KOPT-K1 (cell line): Measurements from ENCODE around the gene NADK2.

Experiments used
- H3K27ac ChIP-seq: fragments of 200-600 bp; sonication (generic); 2 replicates; pipeline ENCODE4 v1.5.1; 2016; ENCODE audit warnings: antibody characterized with exemption, mild to moderate bottlenecking, low read depth, low read length; ENCODE audit not compliant: poor library complexity, severe bottlenecking
- H3K36me3 ChIP-seq: fragments of 200-600 bp; sonication (generic); 2 replicates; pipeline ENCODE4 v1.5.1; 2017; ENCODE audit warnings: antibody characterized with exemption, mild to moderate bottlenecking, low read length, moderate library complexity; ENCODE audit not compliant: insufficient read depth
- H3K9me3 ChIP-seq: fragments of 200-600 bp; sonication (generic); 2 replicates; pipeline ENCODE4 v1.5.1; 2017; ENCODE audit warnings: antibody characterized with exemption, low read length, mild to moderate bottlenecking; ENCODE audit not compliant: insufficient read depth, poor library complexity, severe bottlenecking

Gene NADK2

DNA sequence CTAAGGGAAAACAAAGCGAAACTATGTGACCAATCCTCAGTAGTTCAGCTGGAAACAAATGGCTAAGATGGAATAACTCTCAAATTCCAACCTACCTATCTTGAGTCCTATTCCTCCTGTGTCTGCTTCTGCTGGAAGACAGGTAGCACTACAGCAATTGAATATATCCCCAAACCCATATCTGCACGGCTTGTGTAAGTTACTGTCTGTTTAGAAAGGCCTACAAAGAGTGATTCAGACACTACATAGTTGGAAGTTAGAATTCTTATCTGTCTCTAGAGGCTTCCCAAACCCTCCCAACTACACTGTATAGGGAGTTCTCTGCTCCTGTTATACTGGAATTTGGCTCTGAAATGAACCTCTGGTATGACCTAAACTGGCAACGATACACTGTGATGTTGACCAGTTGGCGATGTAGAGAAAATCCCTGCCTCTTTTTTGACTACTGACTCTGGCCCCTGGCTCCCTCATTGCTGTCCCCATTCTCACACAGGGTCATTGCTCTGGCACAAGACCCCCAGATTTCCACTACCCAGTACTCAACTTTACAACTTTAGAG, 22.6 kb upstream of the NADK2 start:
- Histone ChIP-seq H3K27ac (no peak overlapping the region), H3K9me3 (no peaks in the 10 kb centered on the region), H3K36me3 (no peaks in the 10 kb centered on the region)

DNA sequence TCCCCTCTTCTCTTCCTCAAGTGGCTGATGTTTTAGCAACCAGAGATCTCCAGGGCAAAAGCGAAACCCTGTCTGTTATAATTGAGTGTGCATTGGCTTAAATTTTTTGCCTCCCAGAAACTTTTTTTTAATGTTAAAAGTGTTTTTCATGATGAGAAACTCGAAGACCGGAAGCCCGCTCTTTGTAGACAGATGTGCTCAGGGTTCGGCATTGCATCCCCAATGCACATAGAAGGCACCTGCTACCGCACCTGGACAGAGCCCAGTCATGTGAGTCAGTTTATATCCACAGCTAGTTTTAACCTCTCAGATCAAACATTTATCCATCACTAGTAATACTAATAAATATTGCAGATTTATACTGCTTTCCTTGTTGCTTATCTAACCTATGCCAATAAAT, 19.5 kb upstream of the NADK2 start:
- no peaks in the 10 kb centered on the region for H3K9me3 ChIP-seq
- no peak overlapping the region for H3K27ac ChIP-seq
- no peaks in the 10 kb centered on the region for H3K36me3 ChIP-seq

DNA sequence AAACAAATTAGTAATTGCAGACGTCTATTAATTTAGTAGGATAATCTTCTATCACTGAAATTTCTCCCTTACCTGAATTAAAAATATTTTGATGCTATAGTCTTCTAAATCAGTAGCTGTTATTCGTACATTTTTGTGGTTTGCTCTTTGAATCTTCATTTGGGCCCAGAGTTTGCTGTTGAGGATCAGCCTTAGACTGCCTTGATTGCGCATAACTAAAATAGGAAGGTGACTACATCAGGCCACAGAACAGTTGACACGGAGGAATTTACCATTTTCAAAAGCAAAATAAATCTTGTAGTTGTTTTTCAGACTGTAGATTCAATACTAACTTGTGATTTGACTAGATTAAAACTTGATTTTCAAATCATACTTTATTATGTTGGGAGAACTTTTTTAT, 11.8 kb upstream of the NADK2 start:
- H3K27ac ChIP-seq, result no peak overlapping the region
- H3K9me3 ChIP-seq, result no peaks in the 10 kb centered on the region
- no peaks in the 10 kb centered on the region for H3K36me3 ChIP-seq

DNA sequence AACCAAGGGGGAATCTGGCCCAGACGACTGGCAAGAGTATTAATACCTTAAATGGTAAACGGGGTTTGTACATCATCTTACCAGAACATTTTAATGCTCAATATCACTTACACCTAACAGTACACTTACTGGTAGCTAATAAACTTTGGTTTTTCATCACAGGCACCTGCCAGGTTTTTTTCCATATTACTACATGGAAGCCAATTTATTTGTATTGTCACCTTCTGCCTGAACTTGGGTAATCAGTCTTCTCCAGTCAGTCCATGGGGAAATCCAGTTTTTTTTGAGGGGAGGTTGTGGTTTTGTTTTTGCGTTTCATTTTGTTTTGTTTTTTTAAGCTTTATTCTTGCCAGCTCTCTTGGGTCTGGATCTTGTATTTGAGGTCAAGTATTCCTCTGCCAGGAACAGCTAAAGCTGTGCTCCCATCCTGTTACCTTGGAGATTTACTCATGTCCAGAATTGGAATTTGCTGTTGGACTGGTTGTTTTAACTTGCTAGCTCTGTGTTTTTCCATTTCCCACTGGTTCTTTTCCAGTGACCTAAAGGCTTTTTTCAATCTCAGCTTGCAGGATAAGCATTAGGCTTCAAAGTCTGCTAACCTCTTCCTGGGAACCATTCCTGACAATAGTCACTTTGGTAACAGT, 11.1 kb upstream of the NADK2 start:
- H3K36me3 ChIP-seq, result no peaks in the 10 kb centered on the region
- H3K27ac ChIP-seq, result no peak overlapping the region
- H3K9me3 ChIP-seq, result no peaks in the 10 kb centered on the region

DNA sequence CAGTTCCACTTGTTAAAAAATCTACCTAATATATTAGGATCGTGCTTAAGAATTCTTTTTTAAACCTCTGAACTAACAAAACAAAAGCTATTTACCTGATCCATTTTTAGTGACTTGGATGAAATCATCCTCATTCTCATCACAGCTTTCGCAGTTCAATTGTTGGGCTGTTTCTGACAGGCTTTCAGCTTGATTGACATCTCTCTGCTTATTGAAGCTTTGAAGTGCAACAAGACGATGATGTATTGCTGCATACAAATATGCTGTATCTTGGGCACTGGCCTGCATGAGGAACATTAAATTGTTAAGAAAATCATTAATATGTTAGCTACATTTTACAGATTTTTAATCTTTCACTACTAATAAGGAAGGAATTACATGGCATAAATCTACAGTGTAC, 9.5 kb upstream of the NADK2 start:
- H3K36me3 ChIP-seq, result no peaks in the 10 kb centered on the region
- no peak overlapping the region for H3K27ac ChIP-seq
- H3K9me3 ChIP-seq, result no peaks in the 10 kb centered on the region

DNA sequence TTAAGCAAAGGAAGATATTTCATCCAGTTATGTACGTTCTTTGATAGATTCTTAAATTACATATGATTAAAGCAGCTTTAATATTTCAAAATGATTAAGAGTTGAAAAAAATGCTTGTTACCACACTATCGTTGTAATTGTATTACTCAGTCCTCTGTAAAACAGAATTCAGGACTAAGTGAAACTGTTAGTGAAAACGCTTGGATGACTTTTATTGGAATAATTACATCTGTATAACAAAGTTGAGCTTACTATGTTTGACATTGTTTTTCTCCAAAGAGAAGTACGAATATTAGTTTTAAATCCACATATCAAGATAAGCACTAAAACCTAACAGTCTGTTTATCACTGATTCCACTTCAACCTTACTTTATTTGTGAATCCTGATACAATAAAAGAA, 8.7 kb upstream of the NADK2 start:
- Histone ChIP-seq H3K27ac (no peak overlapping the region), H3K36me3 (no peaks in the 10 kb centered on the region), H3K9me3 (no peaks in the 10 kb centered on the region)

DNA sequence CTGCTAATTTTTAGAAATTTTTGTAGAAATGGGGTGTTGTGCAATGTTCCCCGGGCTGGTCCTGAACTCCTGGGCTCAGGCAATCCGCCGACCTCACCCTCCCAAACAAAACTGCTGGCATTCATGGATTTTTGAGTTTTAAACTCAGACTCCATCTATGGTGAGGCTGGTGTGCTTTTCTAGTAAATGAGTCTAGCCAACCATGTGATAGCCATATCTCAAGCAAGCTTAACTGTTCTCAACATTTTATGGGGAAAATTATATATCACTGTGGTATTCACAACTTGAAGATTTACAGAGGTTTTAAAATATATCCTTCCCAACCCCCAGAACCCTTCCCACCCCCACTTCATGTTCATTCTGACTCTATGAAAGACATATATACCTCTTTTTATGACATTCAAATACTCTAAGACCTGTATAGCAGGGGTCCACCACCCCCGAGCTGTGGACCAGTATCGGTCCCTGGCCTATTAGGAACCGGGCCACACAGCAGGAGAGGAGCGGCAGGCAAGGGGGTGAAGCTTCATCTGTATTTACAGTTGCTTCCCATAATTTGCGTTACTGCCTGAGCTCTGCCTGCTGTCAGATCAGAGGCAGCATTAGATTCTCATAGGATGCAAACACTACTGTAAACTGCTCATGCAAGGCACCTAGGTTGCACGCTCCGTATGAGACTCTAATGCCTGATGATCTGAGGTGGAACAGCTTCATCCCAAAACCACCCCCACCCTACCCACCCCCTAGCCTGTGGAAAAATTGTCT, 4.5 kb upstream of the NADK2 start:
- Histone ChIP-seq H3K27ac (no peak overlapping the region), H3K36me3 (no peaks in the 10 kb centered on the region), H3K9me3 (no peaks in the 10 kb centered on the region)

DNA sequence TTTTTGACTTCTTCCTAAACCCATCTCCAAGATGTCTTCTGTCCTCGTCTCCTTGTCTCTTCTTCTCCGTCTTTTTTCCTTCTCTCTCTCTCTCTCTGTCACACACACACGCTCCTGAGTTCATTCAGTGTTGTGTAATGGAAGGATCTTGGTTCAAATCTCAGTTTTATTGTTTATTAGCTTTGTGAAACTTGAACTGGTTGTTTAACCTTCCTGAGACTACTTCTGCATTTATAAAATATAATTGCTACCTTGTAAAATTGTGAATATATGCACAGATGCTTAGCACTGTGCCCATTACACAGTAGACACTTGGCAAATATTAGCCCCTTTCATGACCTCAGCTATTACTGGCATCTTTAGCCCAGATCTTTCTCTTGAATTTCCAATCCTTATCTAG, 2.4 kb upstream of the NADK2 start:
- H3K36me3 ChIP-seq, result no peaks in the 10 kb centered on the region
- no peak overlapping the region for H3K27ac ChIP-seq
- no peaks in the 10 kb centered on the region for H3K9me3 ChIP-seq

DNA sequence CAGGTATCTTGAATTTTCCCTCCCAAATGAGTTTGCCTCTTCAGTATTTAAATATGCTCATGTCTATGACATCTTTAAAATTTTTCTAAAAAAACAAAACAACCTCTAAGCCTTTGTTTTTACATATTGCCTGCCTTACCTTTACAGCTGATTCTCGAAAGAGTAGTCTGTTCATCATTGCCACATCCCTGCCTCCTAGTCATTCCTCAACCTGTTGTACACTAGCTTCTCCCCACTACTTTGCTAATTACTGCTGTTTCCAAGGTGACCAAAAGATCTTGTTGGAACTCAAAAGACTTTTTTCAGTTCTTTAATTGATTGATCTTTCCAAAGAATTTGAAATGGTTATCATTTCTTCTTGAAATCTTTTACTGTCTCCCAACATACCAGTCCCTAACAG, 1.9 kb upstream of the NADK2 start:
- H3K9me3 ChIP-seq, result no peaks in the 10 kb centered on the region
- H3K36me3 ChIP-seq, result no peaks in the 10 kb centered on the region
- H3K27ac ChIP-seq, result no peak overlapping the region

DNA sequence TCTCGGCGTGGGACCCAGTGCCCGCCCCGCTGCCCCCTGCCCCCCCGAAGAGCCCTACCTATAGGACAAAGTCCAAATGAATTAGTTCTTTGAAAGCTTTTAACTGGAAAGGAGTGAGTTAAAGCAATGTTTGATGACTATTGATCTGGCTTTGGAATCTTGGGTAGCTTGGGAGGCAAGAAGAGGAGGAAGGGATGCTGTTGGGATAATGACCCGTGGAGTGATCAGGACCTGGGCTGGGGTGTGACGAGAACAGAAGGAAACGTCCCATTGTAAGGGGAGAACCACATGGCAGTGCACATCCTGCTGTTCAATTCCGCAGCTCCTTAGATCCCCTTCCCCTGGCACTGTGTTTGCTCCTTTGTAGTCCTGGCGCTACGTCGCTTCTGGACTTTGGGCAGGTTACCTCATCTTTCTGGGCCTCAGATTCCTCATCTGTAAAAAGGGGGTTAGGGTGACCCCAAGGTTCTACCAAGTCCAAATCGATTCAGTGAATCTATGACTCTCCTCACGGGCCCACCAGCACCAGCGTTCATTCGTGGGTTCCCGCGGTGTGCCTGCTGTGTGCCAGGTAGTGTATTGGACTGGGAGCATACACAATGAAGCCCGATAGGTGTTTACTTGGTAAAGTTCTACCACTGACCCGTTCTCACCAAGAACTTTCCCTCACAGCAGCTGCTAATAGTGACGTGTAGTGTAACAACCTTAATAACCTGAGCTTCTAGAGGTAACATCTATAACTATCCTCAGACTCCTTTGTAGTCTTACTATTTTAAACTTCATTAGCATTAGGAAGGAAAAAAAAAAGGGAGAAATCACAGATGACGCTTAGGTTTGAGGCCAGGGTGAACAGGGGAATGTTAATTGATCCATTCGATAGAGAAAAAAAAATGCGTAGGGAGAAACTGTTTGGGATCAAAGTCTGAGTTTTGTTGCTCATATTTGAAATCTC, 1.1 kb upstream of the NADK2 start:
- no peaks in the 10 kb centered on the region for H3K36me3 ChIP-seq
- peak overlapping the region; percentile 85 for H3K27ac ChIP-seq
- H3K9me3 ChIP-seq, result no peaks in the 10 kb centered on the region

DNA sequence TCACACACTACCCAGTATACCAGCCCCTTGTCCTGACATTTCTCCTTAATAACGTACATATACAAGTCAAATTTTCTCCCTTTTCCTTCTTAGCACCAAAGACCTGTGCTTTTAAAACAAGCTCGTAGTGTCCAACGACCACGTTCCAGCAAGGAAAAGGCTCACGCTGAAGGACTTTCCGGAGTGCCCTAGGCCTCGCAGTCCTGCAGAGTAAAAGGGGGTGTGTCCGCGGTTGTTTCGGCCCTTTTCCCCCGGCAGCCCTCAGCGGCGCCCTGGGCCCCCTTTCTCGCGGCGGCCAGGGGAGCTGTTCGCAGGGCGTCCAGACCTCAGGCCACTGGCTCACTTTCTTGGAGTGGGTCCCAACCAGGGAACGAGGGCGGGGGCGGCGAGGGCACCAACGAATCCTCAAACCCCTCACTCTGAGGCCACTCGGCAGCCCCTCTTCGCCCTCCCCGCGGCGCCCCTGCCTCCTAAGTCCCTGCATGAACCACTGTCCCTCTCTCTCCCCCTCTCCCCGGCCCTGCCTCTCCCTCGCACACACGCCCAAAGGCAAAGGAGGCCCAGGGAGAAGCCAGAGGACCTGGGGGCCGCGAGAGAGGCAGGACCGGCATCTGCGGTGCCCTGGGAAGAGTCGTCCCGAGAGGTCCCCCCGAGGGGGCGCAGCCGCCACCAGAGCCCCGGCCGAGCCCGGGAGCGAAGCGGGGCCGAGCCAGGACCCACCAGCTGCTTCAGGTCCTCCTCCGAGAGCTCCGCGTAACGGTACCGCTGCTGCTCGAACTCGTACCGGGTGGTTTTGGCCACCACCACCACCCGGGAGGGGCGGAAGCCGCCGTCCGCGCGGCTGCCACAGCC, 720 bp downstream of the NADK2 start:
- Histone ChIP-seq H3K9me3 (no peaks in the 10 kb centered on the region), H3K36me3 (no peaks in the 10 kb centered on the region), H3K27ac (peak overlapping the region; percentile 85)

DNA sequence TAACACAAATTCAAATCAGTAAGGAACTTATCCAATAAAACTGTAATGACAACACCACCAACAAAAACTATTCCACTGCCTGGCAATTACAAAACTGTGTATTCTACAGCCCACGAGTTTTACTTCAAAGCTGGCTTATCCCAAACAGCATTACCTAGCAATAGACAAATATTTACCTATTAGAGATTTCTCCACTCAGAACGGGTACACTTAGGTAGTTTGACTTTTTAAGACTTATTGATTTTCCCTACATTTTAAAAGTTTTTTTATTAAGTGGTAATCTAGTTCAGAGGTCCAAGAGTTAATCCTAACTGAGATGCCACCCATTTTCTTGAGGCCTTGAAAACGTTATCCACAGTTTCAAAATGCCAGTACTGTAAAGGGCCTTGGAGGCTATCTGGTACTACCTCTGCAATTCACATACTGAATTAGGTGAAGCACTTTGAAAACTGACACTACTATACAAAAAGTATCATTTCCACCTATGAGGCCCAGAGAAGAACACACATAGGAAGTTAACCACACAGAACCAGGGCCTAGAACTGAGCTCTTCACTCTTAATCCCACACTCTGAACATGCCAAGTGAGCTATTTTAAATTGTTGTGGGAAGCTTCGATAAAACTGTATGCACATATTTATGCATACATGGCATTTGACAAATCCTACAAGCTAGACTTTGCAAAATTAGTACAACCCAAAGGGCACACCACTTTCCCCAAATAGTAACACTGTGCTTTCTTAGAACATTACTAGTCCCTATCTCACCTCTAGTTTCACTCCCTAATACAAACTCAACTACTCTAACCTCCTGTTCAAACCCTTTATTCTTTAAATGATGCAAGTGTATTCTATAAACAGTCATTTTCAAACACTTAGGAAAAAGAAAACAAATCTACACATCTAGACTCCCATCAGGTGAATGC, 2.1 kb downstream of the NADK2 start:
- no peaks in the 10 kb centered on the region for H3K36me3 ChIP-seq
- no peaks in the 10 kb centered on the region for H3K9me3 ChIP-seq
- H3K27ac ChIP-seq, result no peak overlapping the region

DNA sequence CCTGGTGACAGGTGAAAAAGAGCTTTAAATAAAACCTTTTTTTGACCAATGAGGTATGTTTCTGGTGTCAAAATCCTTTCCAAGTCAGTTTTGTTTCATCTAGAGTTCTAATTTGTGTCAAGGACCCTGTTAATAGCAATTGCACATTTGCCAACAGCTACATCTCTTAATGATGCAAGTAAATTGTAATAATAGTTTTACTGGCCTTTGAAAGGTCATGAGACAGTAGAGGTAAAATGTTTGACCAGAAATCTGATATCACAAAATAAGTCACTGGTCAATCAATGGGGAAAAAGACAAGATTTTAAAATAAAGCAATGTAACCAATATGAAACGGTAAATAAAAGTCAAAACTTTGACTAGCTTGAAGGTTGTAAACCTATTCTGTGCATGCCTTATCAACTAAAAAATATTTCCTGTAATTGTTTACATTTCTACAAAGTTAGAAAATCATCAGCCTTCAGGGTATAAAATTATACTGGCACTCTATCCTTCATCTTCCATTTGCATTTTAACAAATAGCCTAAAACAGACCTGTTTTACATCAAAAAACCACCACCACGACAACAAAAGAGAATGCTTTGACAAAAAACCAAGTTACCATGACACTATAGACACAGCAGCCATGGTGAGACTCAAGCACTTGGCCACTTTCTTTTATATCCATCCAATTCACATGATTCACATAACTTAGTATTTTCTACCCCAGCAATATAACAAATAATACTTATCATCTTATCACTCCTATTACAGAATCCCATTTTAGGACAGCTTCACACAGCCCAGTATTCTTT, 3.0 kb downstream of the NADK2 start:
- H3K36me3 ChIP-seq, result no peaks in the 10 kb centered on the region
- no peaks in the 10 kb centered on the region for H3K9me3 ChIP-seq

More for the DNA sequence above, 3.0 kb downstream of the NADK2 start:
- H3K27ac ChIP-seq, result no peak overlapping the region
